ENCODE results near the gene PLCH2. TPM values are rescaled to one million over a fixed set of nuclear protein-coding genes. Genes with fewer than 3 reads are reported as not detected.

Gene PLCH2
- total and polyA plus RNA-seq, 2 of the 13 experiments (the other 11 are each of a cell fraction or from before 2014, with no cell fraction given): 0.15 to 0.67 TPM

GRCh38 chr1:2546515-2547209 lies 70.6 kb downstream of the PLCH2 start (continued):
- TF ChIP-seq ZNF547 (CRISPR knock-in tag; IDR thresholded peaks at IDR 0.05) (no peak), HOXA7 (CRISPR knock-in tag; IDR thresholded peaks at IDR 0.05) (no peak), ZNF580 (CRISPR knock-in tag; IDR thresholded peaks at IDR 0.05; ENCODE audit: borderline replicate concordance, low read depth) (no peak), U2AF2 (IDR thresholded peaks at IDR 0.05; ENCODE audit: low read depth, low read length) (no peak), CHD2 (IDR thresholded peaks at IDR 0.05; ENCODE audit: low read depth, low read length) (no peak), ZNF407 (CRISPR knock-in tag; IDR thresholded peaks at IDR 0.05; ENCODE audit: not compliant biosample characterization) (peak; percentile 31), ZNF253 (CRISPR knock-in tag; IDR thresholded peaks at IDR 0.05; ENCODE audit: borderline replicate concordance) (no peak), ZNF224 (CRISPR knock-in tag; IDR thresholded peaks at IDR 0.05) (no peak), RBFOX2 (IDR thresholded peaks at IDR 0.05; ENCODE audit: low read depth, low read length) (peak; percentile 59), ETV6 (CRISPR knock-in tag; conservative IDR thresholded peaks at IDR 0.05) (no peak; the same call in 1 of the 2 replicates), AKAP8 (CRISPR knock-in tag; IDR thresholded peaks at IDR 0.05) (no peak), GRHL1 (CRISPR knock-in tag; conservative IDR thresholded peaks at IDR 0.05) (no peak), PLRG1 (conservative IDR thresholded peaks at IDR 0.05) (no peak), ZNF431 (CRISPR knock-in tag; IDR thresholded peaks at IDR 0.05; ENCODE audit: borderline replicate concordance, low read depth) (no peak), ZSCAN22 (CRISPR knock-in tag; IDR thresholded peaks at IDR 0.05) (no peak), AGO1 (IDR thresholded peaks at IDR 0.05; ENCODE audit: low read depth, low read length, poor library complexity, severe bottlenecking) (no peak), NFKB2 (CRISPR knock-in tag; IDR thresholded peaks at IDR 0.05; ENCODE audit: borderline replicate concordance) (peak; percentile 78; the same call in 1 of the 2 replicates)

Measured in HepG2 (cell line).